Body of pancreas (tissue), 4 donors: ENCODE data around the gene FATE1. TPM values are rescaled to one million over a fixed set of nuclear protein-coding genes. Genes with fewer than 3 reads are reported as not detected.

Experiments used
- ATAC-seq: fragments of 150-250 bp; one replicate; pipeline ENCODE4 v1.9.1; 2016
- DNase-seq, 4 donors: peaks; one replicate each; pipeline ENCODE4 v3.0.0-alpha.2; 2019
- H3K27ac ChIP-seq, 4 donors: fragments of 200-600 bp; sonication (generic); 1 replicate in 3 of 4; 2 replicates in 1 of 4; pipeline versions ENCODE4 v1.5.1 to v1.6.1; 2016 to 2019; ENCODE audit warnings: mild to moderate bottlenecking in 1 of 4, mixed read lengths in 1 of 4, moderate library complexity in 1 of 4
- H3K27me3 ChIP-seq, 2 donors: fragments of 200-600 bp; sonication (generic); one replicate each; pipeline ENCODE4 v1.6.0; 2016; ENCODE audit warnings: mild to moderate bottlenecking in 1 of 2
- H3K36me3 ChIP-seq, 2 donors: fragments of 200-600 bp; sonication (generic); replicated peaks in 1 of 2; 2 replicates each; pipeline ENCODE4 v1.5.1; 2016; ENCODE audit warnings: low read depth in 2 of 2; ENCODE audit not compliant: insufficient read depth in 1 of 2
- H3K4me1 ChIP-seq: fragments of 200-600 bp; sonication (generic); one replicate; pipeline ENCODE4 v1.6.0; 2016
- H3K4me3 ChIP-seq, 2 donors: fragments of 200-600 bp; sonication (generic); 1 replicate in 1 of 2; 2 replicates in 1 of 2; pipeline ENCODE4 v1.5.1; 2016 to 2019
- H3K9me3 ChIP-seq, 3 donors: fragments of 200-600 bp; sonication (generic); 1 replicate in 2 of 3; 2 replicates in 1 of 3; pipeline ENCODE4 v1.5.1; 2016
- POLR2A ChIP-seq, 3 donors: fragments of 450-650 bp; IDR thresholded peaks; one replicate each; pipeline ENCODE4 v1.6.1; 2016; ENCODE audit warnings: antibody characterized with exemption in 3 of 3, mild to moderate bottlenecking in 2 of 3
- WGBS, 2 donors: methylation state at CpG; one replicate each; pipeline ENCODE4 v1.1.5; 2017; 5-methylcytosine and 5-hydroxymethylcytosine counted together
- intact Hi-C: fragments of 100-400 bp; cut with DNase I; formaldehyde crosslinking; loops from one replicate; pipeline ENCODE4 v1.15.1; 2023
- total RNA-seq, 2 donors: library from RNA; depleted of rRNA; stranded (reverse); fragments of >200 nt; gene quantifications; one replicate each; pipeline ENCODE4 v1.1.0, GENCODE V29; 2016
- TF ChIP-seq, protein P1 (sequence below), 7 experiments: fragments of 450-650 bp in 4 of 7; fragments of 200-600 bp in 3 of 7; sonication (generic) in 3 of 7; IDR thresholded peaks; one replicate each; pipeline ENCODE4 v1.5.1; 2016 to 2019; ENCODE audit warnings: antibody characterized with exemption in 7 of 7

Gene FATE1
- total RNA-seq, 2 donors from 2014 or later: not detected

GRCh38 chrX:151710457-151710856 is 5.4 kb upstream of the FATE1 start:
- no peak for TF ChIP-seq POLR2A (IDR thresholded peaks at IDR 0.05)
- TF ChIP-seq, protein P1, sequence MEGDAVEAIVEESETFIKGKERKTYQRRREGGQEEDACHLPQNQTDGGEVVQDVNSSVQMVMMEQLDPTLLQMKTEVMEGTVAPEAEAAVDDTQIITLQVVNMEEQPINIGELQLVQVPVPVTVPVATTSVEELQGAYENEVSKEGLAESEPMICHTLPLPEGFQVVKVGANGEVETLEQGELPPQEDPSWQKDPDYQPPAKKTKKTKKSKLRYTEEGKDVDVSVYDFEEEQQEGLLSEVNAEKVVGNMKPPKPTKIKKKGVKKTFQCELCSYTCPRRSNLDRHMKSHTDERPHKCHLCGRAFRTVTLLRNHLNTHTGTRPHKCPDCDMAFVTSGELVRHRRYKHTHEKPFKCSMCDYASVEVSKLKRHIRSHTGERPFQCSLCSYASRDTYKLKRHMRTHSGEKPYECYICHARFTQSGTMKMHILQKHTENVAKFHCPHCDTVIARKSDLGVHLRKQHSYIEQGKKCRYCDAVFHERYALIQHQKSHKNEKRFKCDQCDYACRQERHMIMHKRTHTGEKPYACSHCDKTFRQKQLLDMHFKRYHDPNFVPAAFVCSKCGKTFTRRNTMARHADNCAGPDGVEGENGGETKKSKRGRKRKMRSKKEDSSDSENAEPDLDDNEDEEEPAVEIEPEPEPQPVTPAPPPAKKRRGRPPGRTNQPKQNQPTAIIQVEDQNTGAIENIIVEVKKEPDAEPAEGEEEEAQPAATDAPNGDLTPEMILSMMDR (IDR thresholded peaks at IDR 0.05): no peak
- Histone ChIP-seq H3K27me3 (no peaks in the 10 kb centered on the region), H3K4me3 (no peak overlapping the region), H3K9me3 (no peaks in the 10 kb centered on the region), H3K4me1 (no peaks in the 10 kb centered on the region), H3K36me3 (no peaks in the 10 kb centered on the region), H3K27ac (no peak overlapping the region)
- ATAC-seq (no peak), DNase-seq (no peak)
- intact Hi-C loops: no loop called here
- 45 to 47% methylated on average over 2 of the region's 2 CpGs for WGBS, 2 donors

- Histone ChIP-seq H3K27ac (no peak overlapping the region), H3K27me3 (no peaks in the 10 kb centered on the region), H3K4me3 (no peak overlapping the region), H3K9me3 (no peaks in the 10 kb centered on the region), H3K36me3 (no peaks in the 10 kb centered on the region), H3K4me1 (no peaks in the 10 kb centered on the region)
- ATAC-seq (no peak), DNase-seq (no peak)
- intact Hi-C loops: no loop called here
- TF ChIP-seq, protein P1 (IDR thresholded peaks at IDR 0.05): no peak
- TF ChIP-seq POLR2A (IDR thresholded peaks at IDR 0.05): no peak
- 10% methylated on average over 2 of the region's 5 CpGs; no CpG with 5 or more reads in 1 of the 2 donors for WGBS, 2 donors
These were observed 4.7 kb upstream of the FATE1 start for GRCh38 chrX:151711154-151711553.

GRCh38 chrX:151711787-151712186 is 4.0 kb upstream of the FATE1 start:
- H3K4me3 ChIP-seq: no peak overlapping the region

GRCh38 chrX:151712253-151712652 is 3.6 kb upstream of the FATE1 start:
- Histone ChIP-seq H3K27ac (no peak overlapping the region), H3K4me3 (no peak overlapping the region), H3K9me3 (no peaks in the 10 kb centered on the region), H3K36me3 (no peaks in the 10 kb centered on the region), H3K4me1 (no peaks in the 10 kb centered on the region), H3K27me3 (no peaks in the 10 kb centered on the region)
- DNase-seq: no peak
- 0 to 36% methylated on average over 2 to 3 of the region's 3 CpGs for WGBS, 2 donors
- TF ChIP-seq POLR2A (IDR thresholded peaks at IDR 0.05): no peak
- TF ChIP-seq, protein P1 (IDR thresholded peaks at IDR 0.05): no peak
- no peak for ATAC-seq
- intact Hi-C loops: no loop called here

More at GRCh38 chrX:151711787-151712186, 4.0 kb upstream of the FATE1 start:
- Histone ChIP-seq H3K4me1 (no peaks in the 10 kb centered on the region), H3K27me3 (no peaks in the 10 kb centered on the region), H3K27ac (no peak overlapping the region), H3K36me3 (no peaks in the 10 kb centered on the region), H3K9me3 (no peaks in the 10 kb centered on the region)
- WGBS, 2 donors: 11 to 15% methylated on average over 2 of the region's 2 CpGs
- DNase-seq (no peak), ATAC-seq (no peak)
- TF ChIP-seq POLR2A (IDR thresholded peaks at IDR 0.05): no peak
- TF ChIP-seq, protein P1 (IDR thresholded peaks at IDR 0.05): no peak
- intact Hi-C loops: no loop called here

DNA sequence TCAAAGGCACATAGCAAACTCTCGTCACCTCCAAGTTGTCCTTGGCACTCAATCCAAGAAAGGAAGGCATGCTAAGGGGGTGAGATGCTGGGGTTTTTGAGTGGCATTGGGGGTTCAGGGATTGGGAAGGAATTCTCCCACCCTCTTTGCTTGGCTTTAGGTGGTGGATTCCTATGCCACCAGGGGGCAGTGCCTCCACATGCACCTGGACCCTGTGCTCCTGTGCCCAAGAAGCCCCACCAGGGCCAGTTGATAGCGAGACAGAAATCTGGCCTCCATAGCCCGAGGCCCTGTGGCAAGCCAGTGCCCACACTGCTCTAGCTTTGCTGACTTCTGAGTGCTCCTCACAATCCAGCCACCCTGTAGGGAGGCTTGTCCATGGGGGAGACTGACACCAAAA is 2.0 kb upstream of the FATE1 start:
- Histone ChIP-seq H3K36me3 (no peaks in the 10 kb centered on the region), H3K27me3 (no peaks in the 10 kb centered on the region), H3K27ac (no peak overlapping the region), H3K4me1 (no peaks in the 10 kb centered on the region), H3K4me3 (no peak overlapping the region), H3K9me3 (no peaks in the 10 kb centered on the region)
- TF ChIP-seq POLR2A (IDR thresholded peaks at IDR 0.05): no peak
- TF ChIP-seq, protein P1 (IDR thresholded peaks at IDR 0.05): peak in 5 of 7 experiments; percentile 19 to 31 (median 26)
- DNase-seq: peak in 3 of 4 donors; percentile 9 to 38 (median 22)
- no peak for ATAC-seq
- intact Hi-C loops: no loop called here
- WGBS, 2 donors: 29 to 50% methylated on average over 1 to 2 of the region's 3 CpGs
